Lower leg skin (tissue), 3 donors: ENCODE results near the gene POLR2L.

ENCODE experiments used
- CTCF ChIP-seq, 3 donors: fragments of 450-650 bp; IDR thresholded peaks; one replicate each; pipeline ENCODE4 v1.5.1; 2016; ENCODE audit warnings: antibody characterized with exemption in 3 of 3, mild to moderate bottlenecking in 3 of 3, moderate library complexity in 2 of 3
- POLR2A ChIP-seq, 2 donors: fragments of 450-650 bp; IDR thresholded peaks; one replicate each; pipeline ENCODE4 v1.6.1; 2016 to 2017; ENCODE audit warnings: antibody characterized with exemption in 2 of 2, mild to moderate bottlenecking in 1 of 2, moderate library complexity in 1 of 2

GRCh38 chr11:843818-844692, 1.7 kb upstream of the POLR2L start:
- no peak for TF ChIP-seq CTCF (IDR thresholded peaks at IDR 0.05)
- TF ChIP-seq POLR2A (IDR thresholded peaks at IDR 0.05): no peak
